ENCODE data around the gene C10orf143. TPM values are rescaled to one million over a fixed set of nuclear protein-coding genes. Genes with fewer than 3 reads are reported as not detected.

Gene C10orf143
- total RNA-seq, 1 experiment from 2014 or later: 0.05 TPM

DNA sequence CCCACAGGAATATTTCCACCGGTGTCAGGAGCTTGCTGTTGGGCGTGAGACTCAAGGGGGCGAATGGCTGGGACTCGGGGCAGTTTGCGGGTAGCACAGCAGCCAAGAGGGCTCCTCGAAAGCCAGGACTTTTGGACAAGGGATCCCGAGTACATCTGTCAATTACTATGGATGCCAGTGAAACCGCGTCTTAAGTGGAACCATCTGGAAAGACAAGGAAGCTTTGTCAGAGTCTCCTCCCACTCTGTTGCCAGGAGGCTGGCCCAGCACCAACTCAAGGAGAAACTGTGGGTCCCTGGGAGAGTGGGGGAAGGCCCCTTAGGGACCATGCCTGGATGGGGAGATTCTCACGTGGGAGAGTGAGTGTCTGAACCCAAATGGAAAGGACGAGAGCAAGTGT is 57.1 kb downstream of the C10orf143 start:
- DNase-seq (ENCODE audit: low read depth): no peak

DNA sequence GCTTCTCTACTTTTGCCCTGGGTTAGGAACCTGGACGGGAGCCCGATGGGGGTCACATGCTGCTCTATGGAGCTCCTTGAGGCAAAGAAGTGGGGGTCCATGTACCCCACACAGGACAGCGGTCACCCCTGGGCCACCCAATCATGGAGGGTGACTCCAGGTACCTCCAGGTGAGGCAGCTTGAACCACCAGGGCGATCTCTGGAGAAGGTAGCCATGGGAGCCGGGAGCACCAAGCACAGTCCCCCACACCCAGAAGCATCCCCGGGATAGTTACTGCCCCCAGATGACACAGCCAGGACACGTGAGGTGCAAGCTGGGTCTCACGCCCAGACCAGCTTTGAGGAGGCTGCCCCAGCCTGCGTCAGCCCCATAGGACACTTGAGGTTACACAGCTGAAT is 58.4 kb downstream of the C10orf143 start:
- no peak for DNase-seq (ENCODE audit: low read depth)

DNA sequence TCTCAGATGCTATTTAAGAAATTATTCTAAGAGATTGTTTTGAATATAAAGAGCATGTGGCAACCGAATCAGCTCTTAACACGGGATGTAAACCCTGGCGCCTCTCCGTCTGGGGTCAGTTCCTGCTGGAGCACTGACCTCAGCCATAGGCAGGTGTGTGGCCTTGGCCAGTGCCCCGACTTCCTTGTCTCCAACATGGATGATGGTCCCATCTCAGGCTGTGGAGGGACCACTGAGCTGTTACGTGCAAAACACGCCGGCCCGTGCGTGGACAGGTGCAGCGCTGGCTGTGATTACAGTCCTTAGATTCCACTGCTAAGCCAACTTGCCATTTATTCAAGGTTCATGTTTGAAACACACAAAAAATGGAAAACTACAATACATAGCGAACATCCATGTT is 59.9 kb downstream of the C10orf143 start:
- no peak for DNase-seq (ENCODE audit: low read depth)

DNA sequence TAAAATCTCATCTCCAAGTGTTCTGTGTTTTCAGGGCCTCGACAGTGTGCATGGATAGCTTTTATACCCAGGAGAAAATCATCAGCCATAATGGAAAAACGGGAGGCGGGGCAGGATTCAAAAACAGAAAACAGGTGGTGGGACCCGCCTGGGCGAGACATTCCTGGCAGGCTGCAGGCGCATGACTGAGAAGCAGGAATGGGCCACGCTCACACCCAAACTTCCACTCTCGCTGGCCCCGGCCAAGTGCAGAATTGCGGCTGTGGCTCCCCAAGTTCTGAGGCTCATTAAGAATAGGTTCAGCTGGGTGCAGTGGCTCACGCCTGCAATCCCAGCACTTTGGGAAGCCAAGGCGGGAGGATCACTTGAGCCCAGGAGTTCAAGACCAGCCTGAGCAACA is 60.6 kb downstream of the C10orf143 start:
- no peak for DNase-seq (ENCODE audit: low read depth)

DNA sequence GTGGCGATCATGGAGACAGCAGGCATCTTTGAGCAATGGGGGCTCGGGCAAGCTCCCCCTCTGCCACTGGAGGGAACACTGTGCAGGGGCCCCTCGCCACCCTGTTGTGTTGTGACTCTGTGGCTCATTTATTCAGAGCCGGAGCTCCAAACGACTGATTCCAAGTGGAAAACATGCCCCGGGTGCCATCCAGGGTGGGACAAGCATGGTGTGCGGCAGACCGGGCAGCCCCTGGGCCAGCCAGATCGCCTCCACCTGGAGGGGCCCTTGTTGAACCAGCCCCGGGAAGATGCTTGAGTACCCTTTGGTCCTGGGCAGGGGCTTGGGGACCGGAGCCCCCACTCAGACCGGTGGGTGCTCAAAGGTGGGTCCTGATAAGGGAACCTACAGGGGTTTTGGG is 61.4 kb downstream of the C10orf143 start:
- no peak for DNase-seq (ENCODE audit: low read depth)

DNA sequence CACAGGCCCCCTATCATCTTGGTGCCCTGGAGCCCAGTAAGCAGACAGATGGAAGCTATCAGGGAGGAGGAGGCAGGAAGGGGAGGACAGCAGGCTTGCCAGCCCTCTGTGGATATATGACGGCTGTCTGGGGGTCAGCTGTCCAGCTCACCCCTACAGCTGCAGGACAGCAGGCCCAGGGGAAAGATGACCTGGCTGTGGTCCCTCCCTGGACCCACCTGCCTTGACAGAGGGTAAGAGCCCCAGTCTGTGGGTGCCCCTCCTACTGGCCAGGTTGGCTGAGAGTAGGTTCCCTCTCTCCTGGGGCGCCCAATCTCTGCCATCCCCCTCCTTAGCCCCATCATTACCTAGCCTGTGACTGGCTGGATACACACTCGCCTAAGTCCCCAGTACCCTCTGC is 62.5 kb downstream of the C10orf143 start:
- no peak for DNase-seq (ENCODE audit: low read depth)

DNA sequence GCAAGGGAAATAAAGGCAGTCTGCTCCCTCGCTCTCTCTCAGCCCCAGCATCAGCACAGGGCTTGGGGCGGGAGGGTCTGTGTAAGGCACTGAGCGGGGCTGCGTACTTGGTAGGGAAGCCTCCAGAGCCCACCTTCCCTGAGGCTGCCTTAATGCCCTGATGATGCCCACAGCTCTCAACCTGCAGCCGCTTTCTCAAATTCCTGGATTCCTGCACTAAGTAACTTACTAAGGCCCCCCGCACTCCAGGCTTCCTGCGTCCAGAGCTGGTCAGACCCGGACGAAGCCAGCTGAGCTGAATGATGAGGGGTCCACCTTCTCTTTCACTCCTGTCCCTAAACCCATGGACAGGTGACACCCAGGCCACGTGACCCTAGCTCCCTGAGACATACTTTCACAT is 63.3 kb downstream of the C10orf143 start:
- no peak for DNase-seq (ENCODE audit: low read depth)

DNA sequence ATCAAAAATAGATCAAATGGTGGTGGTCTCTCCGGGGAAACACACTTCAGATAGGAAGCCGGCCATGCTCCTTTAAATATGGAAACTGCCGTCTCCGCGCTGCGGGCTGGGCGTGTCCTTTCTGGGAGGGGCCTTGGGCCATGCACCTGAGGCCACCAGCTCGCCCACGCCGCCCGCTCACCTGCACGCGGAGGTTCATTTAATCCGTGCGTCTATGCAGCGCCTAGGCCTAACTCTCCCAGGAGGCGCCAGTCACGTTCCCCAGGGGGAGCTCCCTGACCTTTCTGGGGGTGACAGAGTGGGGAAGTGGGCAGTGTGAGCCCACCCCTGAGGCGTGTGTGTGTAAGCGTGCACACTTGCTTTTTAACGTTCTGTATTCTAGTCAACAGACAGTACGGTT is 64.0 kb downstream of the C10orf143 start:
- DNase-seq (ENCODE audit: low read depth): no peak

DNA sequence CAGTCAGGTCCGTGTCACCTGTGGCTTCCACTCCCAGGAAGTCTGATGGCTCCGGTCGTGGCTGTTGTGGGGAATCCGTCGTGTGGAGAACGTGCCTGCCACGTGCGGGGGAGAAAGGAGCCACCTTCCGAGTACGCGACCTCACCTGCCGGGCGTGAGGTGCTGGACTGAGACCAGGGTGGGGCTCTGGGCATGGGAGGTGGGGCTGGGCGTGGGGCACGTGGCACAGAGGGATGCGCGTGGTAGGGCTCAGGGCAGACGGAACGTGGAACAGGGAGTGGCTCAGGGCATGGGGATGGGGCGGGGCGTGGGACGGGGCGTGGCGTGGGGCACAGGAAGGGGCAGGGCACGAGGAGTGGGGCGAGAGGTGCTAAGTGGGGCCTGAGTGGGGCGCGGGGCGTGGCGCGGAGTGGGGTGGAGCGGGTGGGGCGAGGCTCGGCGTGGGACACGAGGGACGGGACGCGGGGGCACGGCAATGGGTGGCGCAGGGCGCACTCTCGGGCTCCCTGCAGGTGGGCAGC is 64.8 kb downstream of the C10orf143 start:
- DNase-seq (ENCODE audit: low read depth): no peak

DNA sequence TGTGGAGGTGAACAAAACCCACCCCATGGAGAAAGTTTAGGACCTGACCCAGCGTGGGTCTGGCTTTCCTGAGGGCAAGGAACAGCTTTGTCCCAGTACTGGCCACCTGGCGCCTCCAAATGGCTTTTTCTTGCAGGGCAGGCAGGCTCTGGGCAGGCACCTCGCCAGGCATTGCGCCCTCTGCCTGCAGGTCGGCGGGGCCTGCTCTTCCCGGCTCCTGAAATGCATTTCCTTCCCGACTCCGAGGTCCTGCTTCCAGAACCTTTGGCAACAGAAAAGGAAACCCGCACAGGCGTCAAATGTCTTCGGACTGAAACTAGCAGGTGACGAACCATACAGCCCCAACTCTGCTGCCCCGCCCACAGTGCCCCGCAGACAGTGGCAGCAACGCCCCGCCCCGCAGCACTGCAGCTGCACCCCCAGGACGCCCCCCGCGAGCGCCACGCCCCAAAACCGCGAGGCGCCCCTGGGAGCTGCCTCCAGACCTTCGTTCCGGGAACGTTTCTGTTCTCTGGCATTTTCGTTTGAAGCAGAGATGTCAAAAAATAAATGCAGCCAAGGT is 65.5 kb downstream of the C10orf143 start:
- peak; percentile 30 for DNase-seq (ENCODE audit: low read depth)

DNA sequence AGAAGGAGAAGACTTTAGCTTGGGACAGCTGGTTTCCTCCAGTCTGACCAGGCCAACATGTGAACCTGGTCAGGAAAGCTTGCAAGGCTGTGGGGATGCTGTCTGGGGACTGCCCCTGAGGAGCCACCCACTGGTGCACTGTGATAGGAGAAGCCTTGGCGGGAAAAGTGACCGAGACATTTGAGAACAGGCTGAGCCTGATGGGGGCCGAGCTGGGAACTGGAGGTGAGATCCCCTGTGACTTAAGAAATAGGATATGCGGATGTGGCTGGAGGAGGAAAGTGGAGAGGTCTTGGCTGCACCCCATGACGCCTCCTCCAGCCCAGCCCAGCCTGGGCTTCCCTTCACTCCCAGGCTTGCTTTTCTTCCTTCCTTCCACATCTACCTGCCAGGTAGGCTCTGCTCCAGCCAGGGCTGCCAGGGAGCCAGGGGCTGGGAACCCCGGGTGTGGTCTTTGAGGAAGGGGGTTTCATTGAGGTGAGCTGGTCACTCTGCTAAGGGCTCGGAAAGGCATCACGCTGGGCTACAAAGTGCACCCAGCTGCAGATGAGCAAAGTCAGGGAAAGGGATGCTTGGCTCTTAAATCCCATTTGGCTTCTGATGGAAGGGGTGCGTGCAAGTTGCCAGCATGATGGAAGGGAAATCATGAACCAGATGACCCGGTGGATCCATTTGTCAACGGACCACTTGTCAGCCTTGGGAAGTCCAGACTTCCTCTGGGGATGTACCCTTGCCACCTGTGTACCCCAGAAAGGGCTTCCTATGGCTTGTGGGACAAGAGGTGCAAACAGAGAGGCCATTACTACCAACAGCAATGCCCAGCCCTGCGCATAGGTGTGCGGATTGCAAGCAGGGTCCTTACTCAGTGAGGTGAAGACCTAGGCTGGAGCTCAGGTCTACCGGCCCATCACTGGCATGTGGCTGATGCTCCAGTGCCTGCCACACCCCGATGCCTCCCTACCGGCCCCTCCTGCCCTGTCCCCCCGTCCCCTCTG is 66.3 kb downstream of the C10orf143 start:
- no peak for DNase-seq (ENCODE audit: low read depth)

DNA sequence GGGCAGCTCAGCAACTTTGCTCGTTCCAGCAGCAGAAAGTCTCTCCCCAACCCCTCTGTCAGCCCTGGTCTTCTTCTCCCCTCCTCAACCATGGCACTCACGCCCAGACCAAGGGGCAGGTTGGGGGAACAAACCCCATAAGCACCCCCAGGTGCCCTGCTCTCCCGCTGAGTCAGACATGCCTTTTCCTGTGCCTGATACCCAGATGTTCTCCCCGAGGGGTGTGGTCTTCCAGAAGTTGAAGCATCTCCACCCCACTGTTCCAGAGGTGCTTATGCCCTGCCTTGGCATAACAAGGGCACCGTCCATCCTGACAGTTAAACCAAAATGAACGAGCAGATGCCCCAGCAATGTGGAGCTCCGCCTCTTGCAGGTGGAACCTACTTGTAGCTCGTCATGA is 67.1 kb downstream of the C10orf143 start:
- DNase-seq (ENCODE audit: low read depth): no peak

DNA sequence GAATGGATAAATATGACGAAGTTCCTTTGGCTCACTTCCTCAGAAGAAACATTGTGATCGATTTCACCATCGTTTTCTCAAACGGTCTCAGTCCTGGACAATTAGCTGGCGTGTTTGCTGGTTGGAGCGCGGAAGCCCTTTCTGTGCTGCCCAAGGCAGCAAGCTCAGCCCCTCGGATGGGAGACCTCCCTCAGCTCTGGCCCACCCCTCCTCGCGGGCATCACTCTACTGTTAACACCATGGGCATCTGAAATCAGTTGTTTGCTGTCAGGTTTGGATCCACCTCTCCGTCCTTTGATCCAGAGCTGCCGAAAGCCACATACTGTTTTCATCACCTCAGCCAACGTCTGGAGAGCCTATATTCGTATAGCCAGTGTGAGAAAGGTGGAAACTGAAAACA is 68.2 kb downstream of the C10orf143 start:
- DNase-seq (ENCODE audit: low read depth): no peak

DNA sequence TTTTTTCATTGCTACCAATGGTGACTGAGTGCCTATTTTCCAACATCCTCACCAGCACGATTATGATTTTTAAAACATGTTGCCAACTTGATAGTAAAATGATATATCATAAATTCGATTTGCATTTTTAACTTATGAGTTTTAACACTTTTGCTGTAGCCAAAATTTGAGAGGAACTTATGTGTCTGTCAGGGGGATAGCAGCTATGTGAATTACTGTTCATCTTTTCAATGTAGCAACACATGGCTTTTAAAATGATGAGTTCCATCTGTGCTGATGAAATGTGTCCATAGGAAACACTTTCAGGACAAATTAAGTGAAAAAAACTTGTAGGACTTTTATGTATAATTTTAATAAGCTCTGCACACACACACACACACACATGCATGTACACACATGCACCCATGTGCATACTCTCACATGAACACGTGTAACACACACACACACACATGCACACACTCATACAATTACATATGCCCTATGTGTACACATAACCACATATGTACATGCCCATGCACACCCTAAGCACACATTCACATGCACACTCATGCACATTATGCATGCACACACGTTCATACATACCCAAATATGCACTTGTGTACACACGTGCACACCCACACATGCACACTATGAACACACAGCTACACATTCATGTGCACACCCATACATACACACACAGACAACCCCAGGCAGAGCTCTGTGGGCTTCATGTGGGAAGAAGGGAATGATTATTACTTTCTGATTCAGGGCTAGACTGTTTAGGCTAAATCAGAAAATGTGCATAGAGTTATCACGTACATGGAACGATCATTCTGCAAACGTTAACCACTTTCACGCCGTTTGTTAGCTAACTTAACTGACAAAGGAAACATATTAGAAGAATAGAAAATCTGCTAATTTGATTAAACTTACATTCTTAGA is 68.9 kb downstream of the C10orf143 start:
- no peak for DNase-seq (ENCODE audit: low read depth)

DNA sequence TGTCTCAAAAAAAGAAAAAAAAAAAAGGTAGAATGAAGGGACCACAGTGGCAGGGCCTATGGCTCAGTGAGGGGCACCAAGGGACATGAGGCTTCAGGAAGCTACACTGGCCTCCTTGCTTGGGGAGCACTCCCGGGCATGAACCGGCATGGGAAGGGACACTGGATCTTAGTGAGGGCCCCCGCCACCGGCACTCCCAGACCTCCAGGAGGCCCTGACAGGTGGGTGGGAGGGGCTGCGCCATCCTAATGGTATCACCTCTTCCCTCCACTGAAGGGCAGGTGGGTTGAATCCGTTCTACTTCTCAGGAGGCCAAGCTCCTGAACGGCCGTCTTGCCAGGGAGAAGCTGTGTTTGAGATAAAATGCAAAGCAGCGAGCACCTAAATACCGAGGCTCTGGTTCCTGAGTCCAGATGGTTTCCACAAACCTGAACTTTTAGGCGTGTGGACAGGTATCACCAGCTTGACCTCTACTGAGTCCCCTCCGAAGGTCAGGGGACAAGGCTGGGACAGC is 69.8 kb downstream of the C10orf143 start:
- no peak for DNase-seq (ENCODE audit: low read depth)

DNA sequence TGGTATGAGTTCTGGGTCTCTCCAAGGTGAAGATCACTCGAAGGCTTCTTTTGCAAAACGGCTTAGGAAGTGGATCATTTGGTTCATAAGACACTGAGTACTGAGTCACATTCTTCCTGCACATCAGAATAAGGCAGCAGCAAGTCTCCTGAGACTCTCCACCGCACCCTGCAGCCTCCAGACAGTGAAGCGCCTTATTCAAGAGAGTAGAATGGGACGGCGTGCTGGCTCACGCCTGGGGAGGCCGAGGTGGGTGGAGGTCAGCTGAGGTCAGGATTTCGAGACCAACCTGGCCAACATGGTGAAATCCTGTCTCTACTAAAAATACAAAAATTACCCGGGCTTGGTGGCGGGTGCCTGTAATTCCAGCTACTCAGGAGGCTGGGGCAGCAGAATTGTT is 70.3 kb downstream of the C10orf143 start:
- peak; percentile 3 for DNase-seq (ENCODE audit: low read depth)

DNA sequence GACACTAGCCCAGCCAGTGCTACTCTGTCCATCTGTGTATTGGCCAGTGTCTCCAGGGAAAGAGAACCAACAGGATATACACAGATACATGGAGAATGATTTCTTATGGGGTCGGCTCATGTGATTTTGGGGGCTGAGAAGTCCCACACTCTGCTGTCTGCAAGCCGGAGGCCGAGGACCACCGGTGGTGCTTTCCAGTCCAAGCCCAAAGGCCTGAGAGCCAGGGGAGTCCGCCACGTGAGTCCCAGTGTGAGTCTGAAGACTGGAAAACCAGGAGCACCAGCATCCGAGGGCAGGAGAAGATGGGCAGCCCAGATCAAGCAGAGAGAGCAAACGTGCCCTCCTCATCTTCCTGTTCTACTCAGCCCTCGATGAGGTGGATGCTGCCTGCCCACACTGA is 71.5 kb downstream of the C10orf143 start:
- no peak for DNase-seq (ENCODE audit: low read depth)

DNA sequence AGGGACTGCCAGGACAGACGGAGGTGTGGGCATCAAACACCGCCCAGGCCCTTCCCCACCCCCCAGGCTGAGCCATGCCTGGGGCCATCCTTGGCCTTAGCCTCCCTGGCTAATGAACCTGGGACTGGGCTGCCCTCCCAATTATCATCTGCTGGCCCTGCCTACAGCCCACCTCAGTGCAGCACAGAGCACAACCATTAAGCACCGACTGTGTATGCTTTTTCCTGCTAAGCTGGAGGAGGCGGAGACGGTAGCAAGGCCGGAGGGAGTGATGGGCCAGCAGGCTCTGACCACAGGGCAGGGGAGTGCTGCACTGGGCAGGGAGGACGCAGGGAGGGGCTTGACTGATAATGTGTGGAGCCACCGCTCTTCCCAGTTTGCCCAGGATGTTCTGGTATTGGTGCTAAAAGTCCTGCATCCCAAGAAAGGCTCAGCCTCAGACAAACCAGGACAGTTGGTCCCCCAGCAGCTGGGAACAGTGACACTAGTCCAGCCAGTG is 72.0 kb downstream of the C10orf143 start:
- no peak for DNase-seq (ENCODE audit: low read depth)

DNA sequence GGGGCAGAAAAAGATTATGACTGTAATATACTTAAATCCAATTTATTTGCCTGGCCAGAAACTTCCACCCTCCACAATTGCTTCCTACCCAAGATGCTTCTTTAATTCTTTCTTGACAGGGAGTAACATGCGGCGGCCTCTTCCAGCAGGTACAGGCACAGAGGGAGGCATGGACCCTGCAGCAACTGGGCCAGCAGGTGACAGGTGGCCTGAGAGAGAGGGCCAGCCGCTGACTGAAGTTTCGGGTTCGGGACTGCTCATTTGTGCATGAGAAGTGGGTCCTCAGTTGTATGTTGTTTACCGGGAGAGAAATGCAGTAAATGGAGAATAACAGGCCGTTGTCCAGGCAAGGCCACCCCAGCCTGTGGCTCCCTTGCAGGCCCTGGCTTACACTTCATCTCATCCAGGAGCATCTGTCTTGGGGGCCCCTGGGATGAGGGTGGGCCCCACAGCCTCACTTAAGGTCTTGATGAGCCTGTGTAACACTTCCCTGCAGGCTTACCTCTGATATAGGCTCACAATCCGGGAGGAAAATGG is 72.5 kb downstream of the C10orf143 start:
- DNase-seq (ENCODE audit: low read depth): no peak

DNA sequence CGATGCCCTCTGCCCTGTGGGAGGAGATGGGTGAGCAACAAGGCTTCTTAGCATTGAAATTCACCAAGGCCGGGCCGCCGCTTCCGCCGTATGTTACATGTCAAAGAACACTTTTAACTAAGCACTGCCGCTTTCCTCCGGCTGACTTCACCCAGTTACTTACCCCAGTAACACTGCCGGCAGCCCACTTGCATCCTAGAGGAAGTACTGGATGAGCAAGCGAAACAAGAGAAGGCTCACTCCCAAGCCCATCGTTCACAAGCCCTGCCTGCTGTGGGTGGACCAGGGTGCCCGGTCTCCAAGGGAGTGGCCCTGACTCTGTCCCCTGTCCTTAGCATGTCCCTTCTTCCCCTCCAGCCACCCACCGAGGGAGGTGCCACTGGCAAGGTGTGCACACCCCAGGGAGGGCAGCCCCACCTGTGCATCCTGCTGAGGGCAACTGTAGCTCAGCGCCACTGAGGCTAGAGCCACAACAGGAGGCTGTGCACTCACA is 73.4 kb downstream of the C10orf143 start:
- DNase-seq (ENCODE audit: low read depth): no peak

Data from M059J (cell line).